Caco-2 (cell line): Measurements from ENCODE around the gene PLXDC2. TPM values are rescaled to one million over a fixed set of nuclear protein-coding genes. Genes with fewer than 3 reads are reported as not detected.

Experiments
- BruUV-seq: library from RNA; stranded (reverse); fragments of 400-500 nt; replicated peaks from 2 replicates; lab custom pipeline; 2021; lab: Mats Ljungman, UMichigan
- CTCF ChIA-PET: fragments of 300-600 bp; sonication (Branson Sonifier 250); formaldehyde crosslinking; loops from one replicate; lab custom pipeline; 2022; ENCODE audit warnings: antibody characterized with exemption; lab: Charles Lee
- POLR2A ChIA-PET: fragments of 300-600 bp; sonication (Branson Sonifier 250); formaldehyde crosslinking; loops from one replicate; lab custom pipeline; 2022; ENCODE audit warnings: antibody characterized with exemption; lab: Charles Lee
- DNase-seq, 2 experiments: peaks; one replicate each; pipeline versions ENCODE4 v3.0.0 to v3.0.0-alpha.2; 2020 to 2022
- H3K27me3 ChIP-seq: replicated peaks from 2 replicates; pipeline ENCODE4 v1.6.0; 2011; ENCODE audit warnings: low read length; ENCODE audit not compliant: control insufficient read depth, insufficient read depth
- H3K36me3 ChIP-seq: 2 replicates; pipeline ENCODE4 v1.5.1; 2011; ENCODE audit warnings: low read length; ENCODE audit not compliant: control insufficient read depth, insufficient read depth
- H3K4me1 ChIP-seq: fragments of 250-450 bp; sonication (Bioruptor Pico); 2 replicates; pipeline ENCODE4 v1.5.1; 2020; ENCODE audit warnings: mild to moderate bottlenecking
- H3K4me3 ChIP-seq: 2 replicates; pipeline ENCODE4 v1.5.1; 2011; ENCODE audit warnings: low read depth, mild to moderate bottlenecking, control low read depth, low read length
- H3K9me3 ChIP-seq: fragments of 250-450 bp; sonication (Bioruptor Pico); 2 replicates; pipeline ENCODE4 v1.5.1; 2020; ENCODE audit warnings: mild to moderate bottlenecking, moderate library complexity
- H3K27ac Mint-ChIP-seq: one replicate; pipeline ENCODE4 v1.8.0; 2022; ENCODE audit warnings: mixed read lengths; ENCODE audit not compliant: unreplicated experiment
- H3K27me3 Mint-ChIP-seq: one replicate; pipeline ENCODE4 v1.8.0; 2022; ENCODE audit warnings: mixed read lengths; ENCODE audit not compliant: insufficient read depth, unreplicated experiment
- H3K36me3 Mint-ChIP-seq: one replicate; pipeline ENCODE4 v1.8.0; 2022; ENCODE audit warnings: mild to moderate bottlenecking, mixed read lengths; ENCODE audit not compliant: insufficient read depth, unreplicated experiment
- H3K4me1 Mint-ChIP-seq: one replicate; pipeline ENCODE4 v1.8.0; 2022; ENCODE audit warnings: low read depth, mixed read lengths; ENCODE audit not compliant: unreplicated experiment
- H3K4me3 Mint-ChIP-seq: one replicate; pipeline ENCODE4 v1.8.0; 2022; ENCODE audit warnings: mild to moderate bottlenecking, moderate library complexity, mixed read lengths; ENCODE audit not compliant: unreplicated experiment
- H3K9me3 Mint-ChIP-seq: one replicate; pipeline ENCODE4 v1.8.0; 2022; ENCODE audit warnings: mixed read lengths; ENCODE audit not compliant: unreplicated experiment
- CTCF ChIP-seq, 2 experiments: fragments of 200-600 bp in 1 of 2; IDR thresholded peaks; 1 replicate in 1 of 2; 2 replicates in 1 of 2; pipeline versions ENCODE4 v1.5.1 to v1.8.0; 2011 to 2022; ENCODE audit warnings: antibody characterized with exemption in 1 of 2, control low read depth in 1 of 2, inconsistent platforms in 1 of 2, low read depth in 1 of 2, low read length in 1 of 2, mild to moderate bottlenecking in 1 of 2, moderate library complexity in 1 of 2; ENCODE audit not compliant: insufficient read depth in 1 of 2, severe bottlenecking in 1 of 2, unreplicated experiment in 1 of 2
- intact Hi-C: fragments of 100-400 bp; cut with micrococcal nuclease; formaldehyde crosslinking; loops from one replicate; pipeline ENCODE4 v1.10.0; 2022; ENCODE audit not compliant: unreplicated experiment
- total RNA-seq: library from RNA; stranded (reverse); gene quantifications from 2 replicates; pipeline ENCODE4 v1.2.3, GENCODE V29; 2022

Gene PLXDC2
- total RNA-seq, 1 experiment from 2014 or later = 0.54 TPM

GRCh38 chr10:19946245-19946644 is 130.0 kb downstream of the PLXDC2 start:
- H3K9me3 Mint-ChIP-seq = no peaks in the 10 kb centered on the region
- peaks cover 6% of the 10 kb centered on the region for H3K27me3 Mint-ChIP-seq
- TF ChIP-seq CTCF (IDR thresholded peaks at IDR 0.05; ENCODE audit: insufficient read depth in 1 of 2, low read depth in 1 of 2, low read length in 1 of 2, severe bottlenecking in 1 of 2, unreplicated experiment in 1 of 2) = no peak
- BruUV-seq = no TSS peak
- ChIA-PET POLR2A (no interaction called here), CTCF (no interaction called here)
- DNase-seq = no peak
- no peaks in the 10 kb centered on the region for H3K36me3 Mint-ChIP-seq
- no peak overlapping the region for H3K4me3 Mint-ChIP-seq
- no peaks in the 10 kb centered on the region for H3K36me3 ChIP-seq
- no peaks in the 10 kb centered on the region for H3K27me3 ChIP-seq
- intact Hi-C loops = no loop called here
- H3K4me1 ChIP-seq = no peaks in the 10 kb centered on the region
- no peak overlapping the region for H3K4me3 ChIP-seq
- H3K27ac Mint-ChIP-seq = no peak overlapping the region
- no peaks in the 10 kb centered on the region for H3K4me1 Mint-ChIP-seq
- no peaks in the 10 kb centered on the region for H3K9me3 ChIP-seq

GRCh38 chr10:19946791-19947190 is 130.6 kb downstream of the PLXDC2 start:
- CTCF ChIA-PET = no interaction called here
- no peak for DNase-seq
- H3K4me1 ChIP-seq = no peaks in the 10 kb centered on the region
- no TSS peak for BruUV-seq
- H3K36me3 ChIP-seq = no peaks in the 10 kb centered on the region
- H3K27me3 ChIP-seq = no peaks in the 10 kb centered on the region
- TF ChIP-seq CTCF (IDR thresholded peaks at IDR 0.05; ENCODE audit: insufficient read depth in 1 of 2, low read depth in 1 of 2, low read length in 1 of 2, severe bottlenecking in 1 of 2, unreplicated experiment in 1 of 2) = no peak
- no peak overlapping the region for H3K4me3 ChIP-seq
- Mint-ChIP-seq H3K9me3 (no peaks in the 10 kb centered on the region), H3K27me3 (peaks cover 6% of the 10 kb centered on the region), H3K4me1 (no peaks in the 10 kb centered on the region), H3K4me3 (no peak overlapping the region), H3K36me3 (no peaks in the 10 kb centered on the region), H3K27ac (no peak overlapping the region)
- no peaks in the 10 kb centered on the region for H3K9me3 ChIP-seq
- POLR2A ChIA-PET = no interaction called here
- intact Hi-C loops = no loop called here

GRCh38 chr10:19947215-19947614 is 131.0 kb downstream of the PLXDC2 start:
- intact Hi-C loops = no loop called here
- no peaks in the 10 kb centered on the region for H3K9me3 Mint-ChIP-seq
- BruUV-seq = no TSS peak
- H3K27ac Mint-ChIP-seq = no peak overlapping the region
- H3K27me3 ChIP-seq = no peaks in the 10 kb centered on the region
- H3K4me1 Mint-ChIP-seq = no peaks in the 10 kb centered on the region
- no peaks in the 10 kb centered on the region for H3K36me3 Mint-ChIP-seq
- H3K27me3 Mint-ChIP-seq = peaks cover 6% of the 10 kb centered on the region
- no peaks in the 10 kb centered on the region for H3K36me3 ChIP-seq
- ChIA-PET POLR2A (no interaction called here), CTCF (no interaction called here)
- H3K9me3 ChIP-seq = no peaks in the 10 kb centered on the region
- TF ChIP-seq CTCF (IDR thresholded peaks at IDR 0.05; ENCODE audit: insufficient read depth in 1 of 2, low read depth in 1 of 2, low read length in 1 of 2, severe bottlenecking in 1 of 2, unreplicated experiment in 1 of 2) = no peak
- no peak overlapping the region for H3K4me3 ChIP-seq
- no peaks in the 10 kb centered on the region for H3K4me1 ChIP-seq
- H3K4me3 Mint-ChIP-seq = no peak overlapping the region
- DNase-seq = no peak
